HEK293T (cell line): ENCODE results near the gene MRPL19.
"Not testable (repeated sequence)": the region's sequence is repeated elsewhere in the genome, so short reads cannot be mapped to it uniquely, and the experiment has no call there.

Experiments used
- ARNT ChIP-seq: fragments of 450-650 bp; IDR thresholded peaks from 2 replicates; pipeline ENCODE4 v1.6.1; 2017; ENCODE audit warnings: mild to moderate bottlenecking
- BHLHE40 ChIP-seq: fragments of 450-650 bp; IDR thresholded peaks from 2 replicates; pipeline ENCODE4 v1.6.1; 2016; ENCODE audit warnings: mild to moderate bottlenecking, moderate library complexity, borderline replicate concordance
- HDGF ChIP-seq: fragments of 450-650 bp; IDR thresholded peaks from 2 replicates; pipeline ENCODE4 v1.6.1; 2017; ENCODE audit warnings: antibody characterized with exemption, borderline replicate concordance
- LEF1 ChIP-seq: fragments of 450-650 bp; IDR thresholded peaks from 2 replicates; pipeline ENCODE4 v1.6.1; 2017; ENCODE audit warnings: mild to moderate bottlenecking, borderline replicate concordance
- SP1 ChIP-seq: fragments of 450-650 bp; IDR thresholded peaks from 2 replicates; pipeline ENCODE4 v1.6.1; 2017
- TARDBP ChIP-seq: fragments of 450-650 bp; IDR thresholded peaks from 2 replicates; pipeline ENCODE4 v1.6.1; 2016

DNA sequence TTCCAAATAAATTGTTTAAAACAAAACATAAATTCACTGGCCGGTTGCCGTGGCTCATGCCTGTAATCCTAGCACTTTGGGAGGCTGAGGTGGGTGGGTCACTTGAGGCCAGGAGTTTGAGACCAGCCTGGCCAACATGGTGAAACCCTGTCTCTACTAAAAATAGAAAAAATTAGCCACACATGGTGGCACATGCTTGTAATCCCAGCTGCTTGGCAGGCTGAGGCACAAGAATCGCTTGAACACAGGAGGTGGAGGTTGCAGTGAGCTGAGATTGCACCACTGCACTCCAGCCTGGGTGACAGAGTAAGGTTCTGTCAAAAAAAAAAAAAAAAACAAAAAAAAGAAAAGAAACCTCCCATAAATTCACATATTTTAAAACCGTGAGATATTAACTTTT lies 28.8 kb downstream of the MRPL19 start:
- TF ChIP-seq LEF1, TARDBP, BHLHE40, ARNT, SP1, HDGF: not testable (repeated sequence)
